ENCODE results near the gene PTGFRN. TPM values are rescaled to one million over a fixed set of nuclear protein-coding genes. Genes with fewer than 3 reads are reported as not detected.

The PTGFRN gene
- total and polyA plus RNA-seq, 12 donors, result 21.2 to 318 (median 170) TPM

- peak overlapping the region in 1 of 10 donors; percentile 36 for H3K27ac ChIP-seq
- no peak for ATAC-seq
- H3K9me3 ChIP-seq, result no peaks in the 10 kb centered on the region
These were observed 31.3 kb downstream of the PTGFRN start for GRCh38 chr1:116940814-116941599.

GRCh38 chr1:116941670-116942069 is 32.0 kb downstream of the PTGFRN start:
- WGBS, 2 donors, result 91% methylated on average over 13 of the region's 13 CpGs
- DNase-seq, result no peak
- no peak for TF ChIP-seq CTCF (IDR thresholded peaks at IDR 0.05)
- no peaks in the 10 kb centered on the region for H3K9me3 ChIP-seq
- H3K4me1 ChIP-seq, result peaks cover 0 to 22% (median 12%) of the 10 kb centered on the region in 9 donors
- ATAC-seq, result no peak
- no peak overlapping the region for H3K27ac ChIP-seq
- intact Hi-C loops (cut with DNase I), result no loop called here
- no peaks in the 10 kb centered on the region for H3K27me3 ChIP-seq
- H3K4me3 ChIP-seq, result no peak overlapping the region
- H3K36me3 ChIP-seq, result peaks cover 0 to 53% (median 16%) of the 10 kb centered on the region in 9 donors

More at GRCh38 chr1:116940814-116941599, 31.3 kb downstream of the PTGFRN start:
- TF ChIP-seq CTCF (IDR thresholded peaks at IDR 0.05), result no peak
- intact Hi-C loops (cut with DNase I), result no loop called here
- no peaks in the 10 kb centered on the region for H3K27me3 ChIP-seq
- DNase-seq, result no peak
- H3K4me1 ChIP-seq, result peaks cover 0 to 22% (median 12%) of the 10 kb centered on the region in 9 donors
- WGBS, 2 donors, result 79 to 83% methylated on average over 2 of the region's 2 CpGs
- peaks cover 0 to 46% (median 16%) of the 10 kb centered on the region in 9 donors for H3K36me3 ChIP-seq
- H3K4me3 ChIP-seq, result no peak overlapping the region

GRCh38 chr1:116942344-116942743 is 32.6 kb downstream of the PTGFRN start:
- no peak overlapping the region for H3K27ac ChIP-seq
- no peaks in the 10 kb centered on the region for H3K27me3 ChIP-seq
- 89 to 100% methylated on average over 1 of the region's 1 CpG for WGBS, 2 donors
- peaks cover 0 to 28% (median 18%) of the 10 kb centered on the region in 9 donors for H3K4me1 ChIP-seq
- DNase-seq, result no peak
- intact Hi-C loops (cut with DNase I), result no loop called here
- H3K36me3 ChIP-seq, result peaks cover 0 to 60% (median 22%) of the 10 kb centered on the region in 9 donors
- TF ChIP-seq CTCF (IDR thresholded peaks at IDR 0.05), result no peak
- no peaks in the 10 kb centered on the region for H3K9me3 ChIP-seq
- no peak for ATAC-seq
- H3K4me3 ChIP-seq, result no peak overlapping the region

- Histone ChIP-seq H3K4me3 (no peak overlapping the region), H3K4me1 (peaks cover 0 to 39% (median 29%) of the 10 kb centered on the region in 9 donors), H3K27me3 (no peaks in the 10 kb centered on the region), H3K9me3 (no peaks in the 10 kb centered on the region), H3K36me3 (peaks cover 0 to 68% (median 27%) of the 10 kb centered on the region in 9 donors), H3K27ac (peak overlapping the region in 1 of 10 donors; percentile 4)
- no peak for TF ChIP-seq CTCF (IDR thresholded peaks at IDR 0.05)
- intact Hi-C loops (cut with DNase I), result no loop called here
- no peak for ATAC-seq
- no peak for DNase-seq
- 77 to 85% methylated on average over 1 of the region's 1 CpG for WGBS, 2 donors
These were observed 33.7 kb downstream of the PTGFRN start for GRCh38 chr1:116943438-116943837.
